Measurements from ENCODE around the gene ABCC5. TPM values are rescaled to one million over a fixed set of nuclear protein-coding genes. Genes with fewer than 3 reads are reported as not detected.

The ABCC5 gene
- total and polyA plus RNA-seq, 12 donors: 12.1 to 89.6 (median 40.9) TPM

DNA sequence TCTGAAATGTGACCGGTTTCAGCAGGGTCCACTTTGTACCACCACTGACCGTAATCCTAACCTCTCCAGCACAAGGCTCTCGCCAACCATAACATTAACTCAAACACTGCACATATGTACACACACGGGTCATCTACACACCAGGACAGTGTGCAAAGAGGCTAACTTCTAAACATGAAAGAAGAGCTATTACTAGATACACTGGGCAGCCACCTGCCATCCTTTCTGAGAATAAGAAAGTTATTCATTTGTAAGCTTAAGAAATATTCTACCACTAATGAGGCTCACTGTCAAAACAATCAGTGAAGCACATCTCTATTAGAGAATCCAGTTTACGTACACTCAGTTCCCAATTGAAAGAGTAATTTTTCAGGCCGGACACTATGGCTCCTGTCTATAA is 73.9 kb downstream of the ABCC5 start:
- no peak for ATAC-seq

DNA sequence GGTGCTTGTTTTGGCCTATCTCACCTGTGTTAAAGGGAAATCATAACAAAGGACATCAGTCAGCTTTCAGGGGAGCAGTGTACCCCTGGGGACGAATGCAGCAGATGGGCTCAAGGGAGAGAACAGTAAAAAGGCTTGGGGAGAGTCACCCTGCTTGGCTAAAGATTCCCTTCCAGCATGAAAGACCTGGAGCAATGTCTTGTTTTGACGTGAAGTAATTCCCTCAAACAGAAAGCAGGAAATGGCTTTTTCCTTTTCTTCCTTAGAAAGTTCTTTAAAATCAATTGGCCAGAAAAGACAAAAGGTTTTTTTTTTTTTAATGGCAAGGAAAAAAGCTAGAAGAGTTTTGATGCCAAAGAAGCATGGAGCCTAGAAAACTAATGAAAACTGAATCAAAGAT is 76.5 kb downstream of the ABCC5 start:
- WGBS, 2 donors: 64 to 66% methylated on average over 2 of the region's 2 CpGs
- no peak overlapping the region for H3K4me3 ChIP-seq
- TF ChIP-seq, protein P1, sequence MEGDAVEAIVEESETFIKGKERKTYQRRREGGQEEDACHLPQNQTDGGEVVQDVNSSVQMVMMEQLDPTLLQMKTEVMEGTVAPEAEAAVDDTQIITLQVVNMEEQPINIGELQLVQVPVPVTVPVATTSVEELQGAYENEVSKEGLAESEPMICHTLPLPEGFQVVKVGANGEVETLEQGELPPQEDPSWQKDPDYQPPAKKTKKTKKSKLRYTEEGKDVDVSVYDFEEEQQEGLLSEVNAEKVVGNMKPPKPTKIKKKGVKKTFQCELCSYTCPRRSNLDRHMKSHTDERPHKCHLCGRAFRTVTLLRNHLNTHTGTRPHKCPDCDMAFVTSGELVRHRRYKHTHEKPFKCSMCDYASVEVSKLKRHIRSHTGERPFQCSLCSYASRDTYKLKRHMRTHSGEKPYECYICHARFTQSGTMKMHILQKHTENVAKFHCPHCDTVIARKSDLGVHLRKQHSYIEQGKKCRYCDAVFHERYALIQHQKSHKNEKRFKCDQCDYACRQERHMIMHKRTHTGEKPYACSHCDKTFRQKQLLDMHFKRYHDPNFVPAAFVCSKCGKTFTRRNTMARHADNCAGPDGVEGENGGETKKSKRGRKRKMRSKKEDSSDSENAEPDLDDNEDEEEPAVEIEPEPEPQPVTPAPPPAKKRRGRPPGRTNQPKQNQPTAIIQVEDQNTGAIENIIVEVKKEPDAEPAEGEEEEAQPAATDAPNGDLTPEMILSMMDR (IDR thresholded peaks at IDR 0.05): no peak
- H3K27me3 ChIP-seq: no peaks in the 10 kb centered on the region
- DNase-seq: no peak
- intact Hi-C loops (cut with DNase I): no loop called here
- H3K9me3 ChIP-seq: no peaks in the 10 kb centered on the region
- H3K4me1 ChIP-seq: peaks cover 0 to 9% (median 0%) of the 10 kb centered on the region in 9 donors
- ATAC-seq: no peak
- peaks cover 0 to 100% (median 75%) of the 10 kb centered on the region in 9 donors for H3K36me3 ChIP-seq
- peak overlapping the region in 1 of 10 donors; percentile 36 for H3K27ac ChIP-seq

More for the DNA sequence above, 73.9 kb downstream of the ABCC5 start:
- Histone ChIP-seq H3K4me1 (peaks cover 0 to 9% (median 0%) of the 10 kb centered on the region in 9 donors), H3K27ac (no peak overlapping the region), H3K9me3 (no peaks in the 10 kb centered on the region), H3K36me3 (peaks cover 0 to 100% (median 72%) of the 10 kb centered on the region in 9 donors), H3K27me3 (no peaks in the 10 kb centered on the region), H3K4me3 (no peak overlapping the region)
- intact Hi-C loops (cut with DNase I): no loop called here
- no peak for DNase-seq
- WGBS, 2 donors: 96 to 97% methylated on average over 6 of the region's 6 CpGs
- TF ChIP-seq, protein P1 (IDR thresholded peaks at IDR 0.05): no peak

DNA sequence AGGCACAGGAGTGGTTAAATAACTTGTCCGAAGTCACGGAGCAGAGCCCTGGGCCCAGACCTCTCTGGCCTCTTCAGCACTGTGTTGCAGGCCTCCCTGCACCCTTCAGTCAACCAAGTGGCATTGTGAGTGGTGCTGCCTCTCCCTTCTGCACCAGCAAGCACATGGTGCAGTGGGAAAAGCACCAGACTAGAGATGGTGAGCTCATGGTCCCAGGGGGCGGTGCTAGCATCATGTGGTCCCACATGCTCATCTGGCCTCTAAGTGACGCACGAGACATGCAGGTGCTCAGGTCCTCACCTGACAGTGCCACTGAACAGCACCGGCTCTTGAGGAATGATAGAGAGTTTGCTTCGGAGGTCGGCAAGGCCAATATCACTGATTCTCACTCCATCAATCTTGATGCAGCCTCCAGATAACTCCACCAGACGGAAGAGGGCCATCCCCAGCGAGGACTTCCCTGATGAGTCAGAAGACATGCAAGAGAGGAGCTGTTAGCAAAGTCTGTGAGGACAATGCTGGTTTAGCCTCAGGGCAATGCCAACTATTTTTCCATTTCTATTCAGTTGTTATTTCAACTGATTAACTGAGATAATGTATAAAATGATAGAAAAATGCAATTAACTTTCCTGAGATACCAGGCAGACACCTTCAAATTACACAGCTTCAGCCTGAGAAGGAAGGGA is 79.9 kb downstream of the ABCC5 start:
- no peaks in the 10 kb centered on the region for H3K9me3 ChIP-seq
- DNase-seq (no peak), ATAC-seq (peak in 1 of 8 donors; percentile 12)
- H3K4me1 ChIP-seq: peaks cover 0 to 18% (median 3%) of the 10 kb centered on the region in 9 donors
- WGBS, 2 donors: 90 to 92% methylated on average over 10 of the region's 10 CpGs
- TF ChIP-seq, protein P1 (IDR thresholded peaks at IDR 0.05): no peak
- H3K27ac ChIP-seq: no peak overlapping the region
- no peak overlapping the region for H3K4me3 ChIP-seq
- intact Hi-C loops (cut with DNase I): no loop called here
- H3K27me3 ChIP-seq: no peaks in the 10 kb centered on the region
- H3K36me3 ChIP-seq: peaks cover 0 to 98% (median 47%) of the 10 kb centered on the region in 9 donors

DNA sequence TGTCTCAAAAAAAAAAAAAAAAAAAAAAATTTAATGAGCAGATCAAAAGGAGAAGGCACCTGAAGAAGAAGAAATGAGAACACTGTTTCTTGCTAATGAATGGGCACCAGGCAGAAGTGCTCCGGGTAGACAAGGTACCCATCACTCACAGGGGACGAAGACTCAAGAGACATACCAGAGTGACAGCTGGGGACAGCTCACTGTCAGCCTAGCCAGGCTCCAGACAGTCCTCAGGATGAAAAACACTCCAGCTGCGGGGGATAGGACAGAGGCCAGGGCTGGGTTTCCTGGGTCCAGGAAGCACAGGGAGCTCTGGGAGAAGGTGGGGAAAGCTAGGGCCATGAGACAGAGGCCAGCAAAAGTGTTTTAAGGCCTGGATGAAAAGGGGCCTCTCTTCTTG is 84.5 kb downstream of the ABCC5 start:
- TF ChIP-seq, protein P1 (IDR thresholded peaks at IDR 0.05): no peak
- H3K36me3 ChIP-seq: peaks cover 0 to 99% (median 21%) of the 10 kb centered on the region in 9 donors
- no peak overlapping the region for H3K4me3 ChIP-seq
- DNase-seq: no peak
- no peaks in the 10 kb centered on the region for H3K9me3 ChIP-seq
- peaks cover 0 to 21% (median 9%) of the 10 kb centered on the region in 9 donors for H3K4me1 ChIP-seq
- peak overlapping the region in 1 of 10 donors; percentile 6 for H3K27ac ChIP-seq
- ATAC-seq: peak in 4 of 8 donors; percentile 32 to 40 (median 36)
- H3K27me3 ChIP-seq: no peaks in the 10 kb centered on the region
- WGBS, 2 donors: 60 to 63% methylated on average over 3 of the region's 3 CpGs
- intact Hi-C loops (cut with DNase I): no loop called here
